ENCODE measurements around the gene ELF2. TPM values are rescaled to one million over a fixed set of nuclear protein-coding genes. Genes with fewer than 3 reads are reported as not detected.

The ELF2 gene
- total and polyA plus RNA-seq, 2 donors (not counting 1 experiment from before 2014, with no cell fraction given) = 31.2 to 42.6 TPM

DNA sequence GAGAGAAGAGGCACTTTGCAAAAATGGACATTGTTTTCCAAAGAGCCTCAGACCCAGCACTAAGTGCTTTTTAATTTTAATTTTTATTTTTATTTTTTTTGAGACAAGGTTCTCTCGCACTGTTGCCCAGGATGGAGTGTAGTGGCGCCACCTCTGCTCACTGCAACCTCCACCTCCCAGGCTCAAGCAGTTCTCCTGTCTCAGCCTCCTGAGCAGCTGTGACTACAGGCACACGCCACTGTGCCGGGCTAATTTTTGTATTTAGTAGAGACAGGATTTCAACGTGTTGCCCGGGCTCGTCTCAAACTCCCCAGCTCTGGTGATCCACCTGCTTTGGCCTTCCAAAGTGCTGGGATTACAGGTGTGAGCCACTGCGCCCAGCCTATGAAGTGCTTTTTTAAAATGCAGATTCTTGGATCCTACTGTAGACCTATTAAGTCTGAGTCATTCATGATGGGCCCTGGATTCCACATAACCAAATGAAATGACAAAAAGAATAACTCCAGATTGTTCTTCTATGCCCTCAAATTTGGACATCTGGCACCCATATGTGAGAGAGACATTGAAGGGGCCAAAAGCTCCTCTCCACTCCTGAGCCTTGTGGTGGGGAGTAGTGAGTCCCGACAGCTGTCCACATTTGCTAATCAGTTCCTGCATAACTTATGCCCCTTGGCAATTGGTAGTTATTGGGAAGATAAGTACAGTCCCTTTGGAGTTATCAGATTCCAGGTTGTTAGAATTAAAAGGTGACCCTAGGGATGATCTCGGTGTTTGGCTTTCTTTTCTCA lies 157.9 kb downstream of the ELF2 start:
- Histone ChIP-seq H3K36me3 (ENCODE audit: control insufficient read depth, insufficient read depth, low read length) (no peaks in the 10 kb centered on the region), H3K4me2 (ENCODE audit: extremely low read depth, insufficient read depth, low read length) (peak overlapping the region; percentile 73), H3K79me2 (ENCODE audit: control insufficient read depth, insufficient read depth, low read length) (peaks cover 79% of the 10 kb centered on the region), H3K9me3 (ENCODE audit: control insufficient read depth, insufficient read depth, low read depth, low read length) (no peaks in the 10 kb centered on the region), H3K4me1 (ENCODE audit: control insufficient read depth, extremely low read depth, insufficient read depth, low read length) (peaks cover 18% of the 10 kb centered on the region), H3K27ac (ENCODE audit: insufficient read depth, low read length) (peak overlapping the region; percentile 19), H2AFZ (ENCODE audit: low read length) (no peak overlapping the region), H3K9ac (ENCODE audit: insufficient read depth, low read length) (no peak overlapping the region), H4K20me1 (ENCODE audit: control insufficient read depth, extremely low read depth, insufficient read depth, low read length) (no peaks in the 10 kb centered on the region), H3K27me3 (ENCODE audit: control insufficient read depth, insufficient read depth, low read length) (no peaks in the 10 kb centered on the region), H3K4me3 (replicated peaks in 1 of 4; ENCODE audit: control extremely low read depth in 1 of 4, insufficient read depth in 1 of 4, low read depth in 3 of 4, low read length in 4 of 4) (peak overlapping the region in 2 of 4 experiments; percentile 1 to 39)
- DNase-seq (ENCODE audit: low read depth in 2 of 2) = peak; percentile 74 to 76
- TF ChIP-seq, protein P1, sequence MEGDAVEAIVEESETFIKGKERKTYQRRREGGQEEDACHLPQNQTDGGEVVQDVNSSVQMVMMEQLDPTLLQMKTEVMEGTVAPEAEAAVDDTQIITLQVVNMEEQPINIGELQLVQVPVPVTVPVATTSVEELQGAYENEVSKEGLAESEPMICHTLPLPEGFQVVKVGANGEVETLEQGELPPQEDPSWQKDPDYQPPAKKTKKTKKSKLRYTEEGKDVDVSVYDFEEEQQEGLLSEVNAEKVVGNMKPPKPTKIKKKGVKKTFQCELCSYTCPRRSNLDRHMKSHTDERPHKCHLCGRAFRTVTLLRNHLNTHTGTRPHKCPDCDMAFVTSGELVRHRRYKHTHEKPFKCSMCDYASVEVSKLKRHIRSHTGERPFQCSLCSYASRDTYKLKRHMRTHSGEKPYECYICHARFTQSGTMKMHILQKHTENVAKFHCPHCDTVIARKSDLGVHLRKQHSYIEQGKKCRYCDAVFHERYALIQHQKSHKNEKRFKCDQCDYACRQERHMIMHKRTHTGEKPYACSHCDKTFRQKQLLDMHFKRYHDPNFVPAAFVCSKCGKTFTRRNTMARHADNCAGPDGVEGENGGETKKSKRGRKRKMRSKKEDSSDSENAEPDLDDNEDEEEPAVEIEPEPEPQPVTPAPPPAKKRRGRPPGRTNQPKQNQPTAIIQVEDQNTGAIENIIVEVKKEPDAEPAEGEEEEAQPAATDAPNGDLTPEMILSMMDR (conservative IDR thresholded peaks at IDR 0.05 in 1 of 2, IDR thresholded peaks at IDR 0.05 in 1 of 2; ENCODE audit: low read depth in 1 of 2, low read length in 2 of 2) = no peak
- TF ChIP-seq EZH2 (IDR thresholded peaks at IDR 0.05; ENCODE audit: low read length, missing control alignments) = no peak

DNA sequence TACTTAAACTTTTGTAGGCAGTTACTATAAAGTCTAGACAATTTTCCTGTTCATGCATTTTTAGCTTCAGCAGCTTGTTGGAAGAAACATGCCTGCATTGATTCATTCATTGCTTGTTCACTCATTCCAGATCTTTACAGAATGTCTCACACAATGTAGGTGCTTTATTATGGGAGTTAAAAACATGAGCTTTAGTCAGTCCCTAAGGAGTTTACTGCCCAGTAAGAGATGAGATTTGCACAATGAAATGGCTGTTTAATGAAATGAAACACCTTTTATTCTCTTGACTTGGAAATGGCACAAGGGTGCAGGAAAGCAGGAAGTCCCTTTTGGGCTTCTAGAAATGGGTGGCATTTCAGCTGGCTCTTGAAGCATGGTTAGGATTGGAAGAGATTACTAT lies 158.5 kb downstream of the ELF2 start:
- Histone ChIP-seq H3K4me3 (replicated peaks in 1 of 4; ENCODE audit: control extremely low read depth in 1 of 4, insufficient read depth in 1 of 4, low read depth in 3 of 4, low read length in 4 of 4) (peak overlapping the region; percentile 8 to 39 (median 10)), H3K4me1 (ENCODE audit: control insufficient read depth, extremely low read depth, insufficient read depth, low read length) (peaks cover 21% of the 10 kb centered on the region), H3K9me3 (ENCODE audit: control insufficient read depth, insufficient read depth, low read depth, low read length) (no peaks in the 10 kb centered on the region), H3K4me2 (ENCODE audit: extremely low read depth, insufficient read depth, low read length) (peak overlapping the region; percentile 73), H3K9ac (ENCODE audit: insufficient read depth, low read length) (no peak overlapping the region), H4K20me1 (ENCODE audit: control insufficient read depth, extremely low read depth, insufficient read depth, low read length) (no peaks in the 10 kb centered on the region), H3K79me2 (ENCODE audit: control insufficient read depth, insufficient read depth, low read length) (peaks cover 74% of the 10 kb centered on the region), H2AFZ (ENCODE audit: low read length) (no peak overlapping the region), H3K27ac (ENCODE audit: insufficient read depth, low read length) (no peak overlapping the region), H3K36me3 (ENCODE audit: control insufficient read depth, insufficient read depth, low read length) (no peaks in the 10 kb centered on the region), H3K27me3 (ENCODE audit: control insufficient read depth, insufficient read depth, low read length) (no peaks in the 10 kb centered on the region)
- DNase-seq (ENCODE audit: low read depth in 2 of 2) = peak in 1 of 2 donors; percentile 43
- TF ChIP-seq, protein P1 (conservative IDR thresholded peaks at IDR 0.05 in 1 of 2, IDR thresholded peaks at IDR 0.05 in 1 of 2; ENCODE audit: low read depth in 1 of 2, low read length in 2 of 2) = no peak
- TF ChIP-seq EZH2 (IDR thresholded peaks at IDR 0.05; ENCODE audit: low read length, missing control alignments) = no peak

DNA sequence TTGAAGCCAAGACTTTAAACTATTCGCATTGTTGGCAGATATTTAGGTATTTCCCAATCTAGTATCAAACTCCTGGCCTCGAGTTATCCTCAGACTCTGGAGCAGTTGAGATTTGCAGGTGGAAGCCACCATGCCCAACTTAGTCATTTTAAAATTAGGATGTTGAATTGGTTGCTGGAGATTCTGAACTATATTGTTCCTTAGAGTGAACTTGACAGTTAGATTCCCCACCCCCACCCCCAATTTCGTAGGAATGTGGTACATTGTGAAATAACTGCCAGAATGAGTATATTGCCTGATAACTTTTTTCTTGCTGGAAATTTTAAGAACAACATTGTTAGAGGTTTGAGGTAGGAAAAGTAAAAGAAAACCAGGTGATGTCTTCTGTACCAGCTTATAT lies 159.2 kb downstream of the ELF2 start:
- Histone ChIP-seq H3K79me2 (ENCODE audit: control insufficient read depth, insufficient read depth, low read length) (peaks cover 68% of the 10 kb centered on the region), H3K4me2 (ENCODE audit: extremely low read depth, insufficient read depth, low read length) (peak overlapping the region; percentile 73), H3K4me1 (ENCODE audit: control insufficient read depth, extremely low read depth, insufficient read depth, low read length) (peaks cover 22% of the 10 kb centered on the region), H3K27me3 (ENCODE audit: control insufficient read depth, insufficient read depth, low read length) (no peaks in the 10 kb centered on the region), H4K20me1 (ENCODE audit: control insufficient read depth, extremely low read depth, insufficient read depth, low read length) (no peaks in the 10 kb centered on the region), H3K27ac (ENCODE audit: insufficient read depth, low read length) (no peak overlapping the region), H2AFZ (ENCODE audit: low read length) (no peak overlapping the region), H3K36me3 (ENCODE audit: control insufficient read depth, insufficient read depth, low read length) (no peaks in the 10 kb centered on the region), H3K9ac (ENCODE audit: insufficient read depth, low read length) (no peak overlapping the region), H3K4me3 (replicated peaks in 1 of 4; ENCODE audit: control extremely low read depth in 1 of 4, insufficient read depth in 1 of 4, low read depth in 3 of 4, low read length in 4 of 4) (peak overlapping the region; percentile 8 to 39 (median 19)), H3K9me3 (ENCODE audit: control insufficient read depth, insufficient read depth, low read depth, low read length) (no peaks in the 10 kb centered on the region)
- peak; percentile 30 for DNase-seq (ENCODE audit: low read depth in 2 of 2)
- TF ChIP-seq EZH2 (IDR thresholded peaks at IDR 0.05; ENCODE audit: low read length, missing control alignments) = no peak
- TF ChIP-seq, protein P1 (conservative IDR thresholded peaks at IDR 0.05 in 1 of 2, IDR thresholded peaks at IDR 0.05 in 1 of 2; ENCODE audit: low read depth in 1 of 2, low read length in 2 of 2) = no peak

Data from fibroblast of lung (primary cell).